ENCODE results near the gene PICALM. TPM values are rescaled to one million over a fixed set of nuclear protein-coding genes. Genes with fewer than 3 reads are reported as not detected.

The PICALM gene
- total RNA-seq, 1 experiment from 2014 or later, result 566 TPM

- Histone ChIP-seq H3K4me1 (ENCODE audit: low read length) (no peaks in the 10 kb centered on the region), H3K4me3 (ENCODE audit: low read length) (no peak overlapping the region), H3K9ac (ENCODE audit: low read length) (no peak overlapping the region), H3K27me3 (ENCODE audit: low read length) (no peaks in the 10 kb centered on the region; the same call in 1 of the 2 replicates), H3K27ac (ENCODE audit: low read length) (no peak overlapping the region), H3K4me2 (ENCODE audit: low read depth, low read length, poor library complexity, severe bottlenecking) (no peak overlapping the region), H3K9me2 (replicated peaks; ENCODE audit: insufficient read depth, low read length) (no peaks in the 10 kb centered on the region), H2AFZ (ENCODE audit: low read length) (no peak overlapping the region), H3K36me3 (ENCODE audit: insufficient read depth, low read length) (no peaks in the 10 kb centered on the region), H3K9me3 (ENCODE audit: low read length) (no peaks in the 10 kb centered on the region), H3K79me2 (ENCODE audit: low read length) (no peaks in the 10 kb centered on the region), H4K20me1 (ENCODE audit: insufficient read depth, low read depth, low read length) (no peaks in the 10 kb centered on the region)
- no peak for DNase-seq
These were observed 155.4 kb downstream of the PICALM start for GRCh38 chr11:85913513-85913912.

- no peaks in the 10 kb centered on the region for H4K20me1 ChIP-seq (ENCODE audit: insufficient read depth, low read depth, low read length)
- H3K9me2 ChIP-seq (replicated peaks; ENCODE audit: insufficient read depth, low read length), result no peaks in the 10 kb centered on the region
- no peaks in the 10 kb centered on the region for H3K36me3 ChIP-seq (ENCODE audit: insufficient read depth, low read length)
- no peak for DNase-seq
- H3K9ac ChIP-seq (ENCODE audit: low read length), result no peak overlapping the region
- no peak overlapping the region for H3K4me2 ChIP-seq (ENCODE audit: low read depth, low read length, poor library complexity, severe bottlenecking)
- no peak overlapping the region for H2AFZ ChIP-seq (ENCODE audit: low read length)
- no peak overlapping the region for H3K4me3 ChIP-seq (ENCODE audit: low read length)
- no peak overlapping the region for H3K27ac ChIP-seq (ENCODE audit: low read length)
- H3K4me1 ChIP-seq (ENCODE audit: low read length), result no peaks in the 10 kb centered on the region
- H3K79me2 ChIP-seq (ENCODE audit: low read length), result no peaks in the 10 kb centered on the region
- H3K9me3 ChIP-seq (ENCODE audit: low read length), result no peaks in the 10 kb centered on the region
- H3K27me3 ChIP-seq (ENCODE audit: low read length), result no peaks in the 10 kb centered on the region; the same call in 1 of the 2 replicates
These were observed 156.5 kb downstream of the PICALM start for GRCh38 chr11:85912414-85912813.

Other genes starting within 250 kb of the PICALM start
- not detected in 2 replicates for gene CCDC83, start 213.7 kb downstream of the PICALM start, total RNA-seq (2014; rRNA removed; shearing (Covaris generic); ENCODE audit: low replicate concordance)
- gene EED, start 175.7 kb upstream of the PICALM start, total RNA-seq (2014; rRNA removed; shearing (Covaris generic); ENCODE audit: low replicate concordance), result 100 and 137 TPM in 2 replicates
- 73.4 and 172 TPM in 2 replicates for gene HIKESHI, start 233.2 kb upstream of the PICALM start, total RNA-seq (2014; rRNA removed; shearing (Covaris generic); ENCODE audit: low replicate concordance)

Measured in Karpas-422 (cell line).